Measurements from ENCODE around the gene DDAH2. TPM values are rescaled to one million over a fixed set of nuclear protein-coding genes. Genes with fewer than 3 reads are reported as not detected.

Gene DDAH2
- 10 to 100 TPM in 1 of 2 donors, 1 to 10 TPM in 1; 6.7 to 42.6 TPM for total RNA-seq

GRCh38 chr6:31728767-31729514, at the start of gene DDAH2:
TSS of gene DDAH2 (minus strand) at chr6:31729299. CDS start at chr6:31729161, 138 bp downstream.
- ATAC-seq (peak in 1 of 2 donors; percentile 33), DNase-seq (ENCODE audit: low spot score in 2 of 2) (no peak)
- peaks cover 23 to 32% of the 10 kb centered on the region in 2 donors for H3K36me3 Mint-ChIP-seq
- H3K27ac Mint-ChIP-seq, result peak within 1 kb of the TSS; percentile 9 to 82
- H3K9me3 Mint-ChIP-seq, result no peaks in the 10 kb centered on the region

DNA sequence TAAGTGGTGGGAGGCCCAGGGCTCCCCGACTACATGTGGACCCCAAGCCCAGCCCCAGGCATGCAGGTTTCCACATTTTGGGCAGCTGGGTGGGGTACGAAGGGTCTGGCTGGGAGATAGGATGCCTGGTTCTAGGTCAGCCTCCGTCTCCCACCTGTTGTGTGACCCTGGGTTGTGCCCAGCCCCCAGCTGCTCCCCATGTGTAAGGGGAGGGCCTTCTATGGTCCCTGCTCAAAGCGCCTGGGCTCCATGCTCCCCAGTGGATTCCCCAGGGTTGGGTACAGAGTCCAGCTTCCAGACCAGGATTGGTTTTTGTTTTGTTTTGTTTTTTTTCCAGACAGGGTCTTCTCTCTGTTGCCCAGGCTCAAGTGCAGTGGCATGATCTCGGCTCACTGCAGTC, 49.1 kb upstream of the DDAH2 start:
- ATAC-seq (no peak), DNase-seq (ENCODE audit: low spot score in 2 of 2) (no peak)
- H3K36me3 Mint-ChIP-seq, result peaks cover 0 to 5% of the 10 kb centered on the region in 2 donors
- H3K27ac Mint-ChIP-seq, result no peak overlapping the region
- H3K9me3 Mint-ChIP-seq, result no peaks in the 10 kb centered on the region

DNA sequence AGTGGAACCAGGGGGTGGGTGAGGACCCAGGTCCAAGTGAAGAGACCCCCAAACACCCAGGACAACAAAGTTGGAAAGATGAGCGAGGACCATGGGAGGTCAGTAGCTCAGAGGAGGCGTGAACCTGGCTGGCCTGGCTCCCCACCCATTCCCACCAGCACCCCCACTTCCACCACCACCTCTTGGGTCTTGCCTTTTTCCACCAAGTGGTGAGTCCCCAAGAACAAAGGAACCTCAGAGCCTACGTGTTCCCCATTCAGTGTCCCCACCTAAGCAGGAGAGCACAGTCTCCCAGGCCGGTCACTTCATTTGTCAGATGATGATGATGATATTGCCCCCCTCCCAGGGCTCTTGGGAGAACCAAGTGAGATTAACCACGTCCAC, 48.6 kb upstream of the DDAH2 start:
- ATAC-seq, result no peak
- H3K36me3 Mint-ChIP-seq, result peaks cover 0 to 5% of the 10 kb centered on the region in 2 donors
- H3K27ac Mint-ChIP-seq, result no peak overlapping the region
- DNase-seq (ENCODE audit: low spot score in 2 of 2), result no peak
- no peaks in the 10 kb centered on the region for H3K9me3 Mint-ChIP-seq

DNA sequence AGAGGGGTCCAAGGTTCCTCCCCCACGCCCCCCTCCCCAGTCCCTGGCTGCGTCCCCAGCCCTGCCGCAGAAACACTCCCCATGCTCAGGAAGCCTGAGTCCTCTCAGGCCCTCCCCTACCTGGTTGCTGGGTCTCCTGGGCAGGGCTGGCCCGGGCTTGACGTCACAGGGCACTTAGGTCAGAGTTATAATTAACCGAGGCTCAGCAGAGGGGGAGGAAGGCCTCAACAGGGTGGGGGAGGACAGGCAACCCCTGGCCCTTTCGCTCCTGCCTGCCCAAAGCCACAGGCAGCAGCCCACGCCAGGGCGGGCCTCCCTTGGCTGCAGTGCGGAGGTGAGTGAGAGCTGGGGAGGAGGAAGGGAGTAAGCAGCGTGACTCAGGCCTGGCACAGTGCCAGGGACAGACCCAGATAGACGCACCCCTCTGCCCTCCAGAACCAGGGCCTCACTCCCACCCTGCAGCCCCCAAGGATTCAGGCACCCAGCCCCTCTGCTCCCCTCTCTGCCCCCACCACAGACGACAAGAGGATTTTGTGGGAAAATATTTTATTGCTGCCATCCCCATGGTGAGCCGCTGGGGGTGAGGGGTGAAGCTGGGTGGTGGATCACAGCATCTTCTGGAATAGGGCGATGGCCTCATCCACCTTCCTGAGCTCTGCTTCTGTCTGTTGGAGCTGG, 48.0 kb upstream of the DDAH2 start, which contains the start of gene VWA7:
Gene VWA7 (minus strand): TSS at position 340 of the 678 bp plus-strand sequence. CDS start 549 bp downstream, outside the sequence.
- DNase-seq (ENCODE audit: low spot score in 2 of 2) (peak; percentile 69 to 84), ATAC-seq (peak; percentile 92 to 94)
- Mint-ChIP-seq H3K36me3 (peaks cover 0 to 5% of the 10 kb centered on the region in 2 donors), H3K9me3 (no peaks in the 10 kb centered on the region), H3K27ac (peak within 1 kb of the TSS; percentile 29 to 63)

- peaks cover 0 to 5% of the 10 kb centered on the region in 2 donors for H3K36me3 Mint-ChIP-seq
- ATAC-seq (no peak), DNase-seq (ENCODE audit: low spot score in 2 of 2) (no peak)
- no peaks in the 10 kb centered on the region for H3K9me3 Mint-ChIP-seq
- peak overlapping the region; percentile 29 to 63 for H3K27ac Mint-ChIP-seq
Measured at GRCh38 chr6:31776485-31776988, 47.4 kb upstream of the DDAH2 start.

- DNase-seq (ENCODE audit: low spot score in 2 of 2) (no peak), ATAC-seq (no peak)
- Mint-ChIP-seq H3K27ac (peak overlapping the region; percentile 29 to 63), H3K9me3 (no peaks in the 10 kb centered on the region), H3K36me3 (peaks cover 0 to 1% of the 10 kb centered on the region in 2 donors)
Measured at GRCh38 chr6:31775633-31776484, 46.8 kb upstream of the DDAH2 start.

DNA sequence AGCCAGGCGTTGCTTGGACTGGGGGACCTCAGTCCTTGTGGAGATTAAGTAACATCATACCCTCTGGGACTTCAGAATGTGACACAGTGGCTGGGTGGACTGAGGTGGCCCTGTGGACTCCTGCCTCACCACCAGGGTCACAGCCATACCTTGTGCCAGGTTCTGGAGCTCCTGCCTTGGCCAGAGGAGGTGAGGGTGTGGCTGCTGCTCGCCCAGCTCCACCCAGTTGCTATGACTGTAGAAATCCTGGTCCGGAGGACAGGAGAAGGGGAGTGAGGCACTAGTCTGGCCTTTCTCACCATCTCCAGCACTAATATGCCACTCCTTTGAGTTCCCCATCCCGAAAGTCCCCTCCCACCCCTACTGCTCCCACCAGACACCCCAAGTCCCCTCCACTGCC, 46.1 kb upstream of the DDAH2 start:
- ATAC-seq (no peak), DNase-seq (ENCODE audit: low spot score in 2 of 2) (no peak)
- Mint-ChIP-seq H3K9me3 (no peaks in the 10 kb centered on the region), H3K27ac (peak overlapping the region in 1 of 2 donors; percentile 63), H3K36me3 (no peaks in the 10 kb centered on the region)

GRCh38 chr6:31771992-31772358, 42.9 kb upstream of the DDAH2 start:
- DNase-seq (ENCODE audit: low spot score in 2 of 2) (no peak), ATAC-seq (peak in 1 of 2 donors; percentile 52)
- no peaks in the 10 kb centered on the region for H3K9me3 Mint-ChIP-seq
- H3K27ac Mint-ChIP-seq, result no peak overlapping the region
- no peaks in the 10 kb centered on the region for H3K36me3 Mint-ChIP-seq

DNA sequence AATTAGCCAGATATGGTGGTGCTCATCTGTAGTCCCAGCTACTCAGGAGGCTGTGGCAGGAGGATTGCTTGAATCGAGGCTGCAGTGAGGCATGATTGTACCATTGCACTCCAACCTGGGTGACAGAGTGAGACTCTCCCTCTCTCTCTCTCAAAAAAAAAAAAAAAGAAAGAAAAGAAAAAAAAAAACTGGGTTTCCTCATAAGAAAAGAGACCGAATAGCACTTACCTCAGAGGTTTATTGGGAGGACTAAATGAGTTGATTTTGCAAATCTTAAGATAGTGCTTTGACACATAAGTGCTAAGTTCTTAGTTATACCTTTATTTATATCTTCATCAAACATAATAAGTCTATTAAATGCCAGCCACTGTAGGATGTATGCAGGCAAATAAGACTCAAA, 41.8 kb upstream of the DDAH2 start:
- no peak overlapping the region for H3K27ac Mint-ChIP-seq
- no peaks in the 10 kb centered on the region for H3K36me3 Mint-ChIP-seq
- no peaks in the 10 kb centered on the region for H3K9me3 Mint-ChIP-seq
- no peak for ATAC-seq
- DNase-seq (ENCODE audit: low spot score in 2 of 2), result no peak

DNA sequence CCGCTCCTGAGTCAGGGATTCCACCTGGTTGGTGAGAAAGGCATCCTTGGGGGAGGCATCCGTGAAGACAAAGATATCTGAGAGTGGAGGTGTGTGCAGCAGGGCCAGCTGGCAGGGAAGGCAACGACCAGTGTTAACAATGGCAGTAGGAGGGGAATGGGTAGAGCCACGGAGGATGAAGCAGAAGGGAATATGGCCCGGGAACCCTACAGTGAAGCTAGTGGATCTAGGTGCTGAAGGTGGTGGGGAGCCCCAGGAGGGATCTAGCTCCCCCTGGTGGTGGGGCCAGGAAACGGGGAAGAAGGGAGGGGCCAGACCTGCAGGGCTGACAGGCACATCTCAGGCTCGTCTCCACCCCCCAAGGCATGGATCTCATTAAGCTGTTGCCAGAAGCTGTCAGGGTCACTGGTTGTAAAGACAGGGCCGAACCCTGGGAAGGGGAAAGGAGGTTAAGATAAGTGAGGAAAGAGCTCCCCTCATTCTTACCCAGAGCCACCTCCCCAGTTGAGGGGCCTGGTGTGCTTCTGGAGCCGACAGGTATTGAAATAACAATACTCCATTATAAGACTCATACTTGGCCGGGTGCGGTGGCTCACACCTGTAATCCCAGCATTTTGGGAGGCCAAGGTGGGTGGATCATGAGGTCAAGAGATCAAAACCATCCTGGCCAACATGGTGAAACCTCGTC, 40.7 kb upstream of the DDAH2 start:
- DNase-seq (ENCODE audit: low spot score in 2 of 2) (peak in 1 of 2 donors; percentile 92), ATAC-seq (peak; percentile 62 to 85)
- H3K27ac Mint-ChIP-seq, result no peak overlapping the region

GRCh38 chr6:31768363-31769257, 39.5 kb upstream of the DDAH2 start:
- DNase-seq (ENCODE audit: low spot score in 2 of 2) (no peak), ATAC-seq (no peak)
- Mint-ChIP-seq H3K36me3 (peaks cover 0 to 4% of the 10 kb centered on the region in 2 donors), H3K27ac (no peak overlapping the region), H3K9me3 (no peaks in the 10 kb centered on the region)

More for the DNA sequence above, 40.7 kb upstream of the DDAH2 start:
- no peaks in the 10 kb centered on the region for H3K9me3 Mint-ChIP-seq
- H3K36me3 Mint-ChIP-seq, result no peaks in the 10 kb centered on the region

GRCh38 chr6:31767096-31767645, 38.1 kb upstream of the DDAH2 start:
- DNase-seq (ENCODE audit: low spot score in 2 of 2), result no peak
- Mint-ChIP-seq H3K9me3 (no peaks in the 10 kb centered on the region), H3K27ac (no peak overlapping the region), H3K36me3 (peaks cover 5 to 8% of the 10 kb centered on the region in 2 donors)
- no peak for ATAC-seq

- ATAC-seq, result no peak
- H3K36me3 Mint-ChIP-seq, result peaks cover 8 to 11% of the 10 kb centered on the region in 2 donors
- H3K27ac Mint-ChIP-seq, result no peak overlapping the region
Measured at GRCh38 chr6:31765910-31766794, 37.1 kb upstream of the DDAH2 start.

DNA sequence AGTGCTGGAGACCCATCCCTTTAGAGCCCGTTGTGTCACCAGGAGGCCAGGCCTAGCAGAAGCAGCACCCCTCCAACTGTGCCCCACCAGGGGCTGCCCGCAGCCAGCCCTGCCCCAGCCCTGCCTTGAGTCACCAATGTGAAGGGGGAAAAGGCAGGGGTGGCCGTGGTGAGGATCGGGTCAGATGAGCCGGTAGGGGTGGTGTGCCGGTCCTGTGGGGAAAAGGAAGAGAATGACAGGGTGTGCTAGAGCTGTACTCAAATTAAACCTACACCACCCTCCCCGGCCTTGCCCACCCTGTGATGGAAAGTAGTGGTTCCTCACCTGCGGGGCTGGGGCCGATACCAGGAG, 36.4 kb upstream of the DDAH2 start:
- DNase-seq (ENCODE audit: low spot score in 2 of 2) (no peak), ATAC-seq (no peak)
- H3K36me3 Mint-ChIP-seq, result peaks cover 14 to 16% of the 10 kb centered on the region in 2 donors
- H3K27ac Mint-ChIP-seq, result peak overlapping the region in 1 of 2 donors; percentile 74
- H3K9me3 Mint-ChIP-seq, result no peaks in the 10 kb centered on the region

More at GRCh38 chr6:31765910-31766794, 37.1 kb upstream of the DDAH2 start:
- no peaks in the 10 kb centered on the region for H3K9me3 Mint-ChIP-seq
- DNase-seq (ENCODE audit: low spot score in 2 of 2), result no peak
